ENCODE data around the gene PARVB.

GRCh38 chr22:44000123-44000522 lies 24.0 kb upstream of the PARVB start:
- TF ChIP-seq POLR2A (IDR thresholded peaks at IDR 0.05) (no peak), CTCF (IDR thresholded peaks at IDR 0.05) (no peak), POLR2AphosphoS5 (IDR thresholded peaks at IDR 0.05) (no peak), EP300 (IDR thresholded peaks at IDR 0.05; ENCODE audit: low read depth) (no peak)
